Endothelial cell of umbilical vein (primary cell): ENCODE data around the gene PSD2. TPM values are rescaled to one million over a fixed set of nuclear protein-coding genes. Genes with fewer than 3 reads are reported as not detected.

Source experiments
- BruUV-seq: library from RNA; stranded (reverse); fragments of 400-500 nt; replicated peaks from 2 replicates; lab custom pipeline; 2021; lab: Mats Ljungman, UMichigan
- CTCF ChIA-PET: fragments of 300-600, 350-600 bp; sonication (Branson Sonifier 250); formaldehyde crosslinking; loops from one replicate; lab custom pipeline; 2021; ENCODE audit warnings: antibody characterized with exemption, inconsistent platforms; lab: Charles Lee
- POLR2A ChIA-PET: fragments of 300-600, 350-600 bp; sonication (Branson Sonifier 250); formaldehyde crosslinking; loops from one replicate; lab custom pipeline; 2021; ENCODE audit warnings: antibody characterized with exemption, inconsistent platforms; lab: Charles Lee
- DNase-seq: peaks from one replicate; pipeline ENCODE4 v3.0.0-alpha.2; 2011; ENCODE audit warnings: low read depth, low spot score
- FAIRE-seq: peaks from 2 replicates; lab custom pipeline; 2011; peaks lifted over from hg19 to GRCh38; lab: Jason Lieb, UNC
- H2AFZ ChIP-seq: 2 replicates; pipeline ENCODE4 v1.6.0; 2012; ENCODE audit warnings: low read depth, low read length, control low read depth, inconsistent platforms
- H3K27ac ChIP-seq: 2 replicates; pipeline ENCODE4 v1.5.1; 2011; ENCODE audit warnings: low read depth, mild to moderate bottlenecking, control low read depth, low read length, moderate library complexity; ENCODE audit not compliant: insufficient read depth
- H3K27me3 ChIP-seq, 2 experiments: 2 replicates each; pipeline versions ENCODE4 v1.6.0 to v1.6.1; 2011; ENCODE audit warnings: low read length in 2 of 2, mixed read lengths in 1 of 2; ENCODE audit not compliant: control insufficient read depth in 2 of 2, insufficient read depth in 2 of 2
- H3K36me3 ChIP-seq, 2 experiments: 2 replicates in 1 of 2; 3 replicates in 1 of 2; pipeline ENCODE4 v1.5.1; 2011; ENCODE audit warnings: low read length in 2 of 2, mild to moderate bottlenecking in 1 of 2, moderate library complexity in 1 of 2; ENCODE audit not compliant: control insufficient read depth in 2 of 2, insufficient read depth in 2 of 2; ENCODE audit errors: extremely low read depth in 1 of 2
- H3K4me1 ChIP-seq: 3 replicates; pipeline ENCODE4 v1.5.1; 2011; ENCODE audit warnings: mild to moderate bottlenecking, low read length; ENCODE audit not compliant: control insufficient read depth, insufficient read depth; ENCODE audit errors: extremely low read depth
- H3K4me2 ChIP-seq: 2 replicates; pipeline ENCODE4 v1.6.1; 2011; ENCODE audit warnings: low read length, control low read depth, mixed read lengths; ENCODE audit not compliant: insufficient read depth
- H3K4me3 ChIP-seq, 3 experiments: fragments of 200-600 bp in 1 of 3; sonication (generic), shearing (Covaris generic) in 1 of 3; replicated peaks in 1 of 3; 2 replicates each; pipeline ENCODE4 v1.5.1; 2011 to 2016; ENCODE audit warnings: control low read depth in 3 of 3, low read length in 3 of 3, mild to moderate bottlenecking in 2 of 3, inconsistent platforms in 1 of 3, low read depth in 1 of 3, moderate library complexity in 1 of 3; ENCODE audit not compliant: insufficient read depth in 1 of 3
- H3K79me2 ChIP-seq: 2 replicates; pipeline ENCODE4 v1.6.0; 2012; ENCODE audit warnings: low read length, inconsistent platforms; ENCODE audit not compliant: control insufficient read depth, insufficient read depth
- H3K9ac ChIP-seq: replicated peaks from 2 replicates; pipeline ENCODE3; 2011; ENCODE audit warnings: low read length, control low read depth; ENCODE audit not compliant: insufficient read depth; ENCODE audit errors: extremely low read depth
- H3K9me1 ChIP-seq: replicated peaks from 3 replicates; pipeline ENCODE4 v1.6.0; 2011; ENCODE audit warnings: mild to moderate bottlenecking, low read length; ENCODE audit not compliant: control insufficient read depth, insufficient read depth; ENCODE audit errors: extremely low read depth
- H3K9me3 ChIP-seq: replicated peaks from 2 replicates; pipeline ENCODE4 v1.5.1; 2012; ENCODE audit warnings: low read length, inconsistent platforms; ENCODE audit not compliant: control insufficient read depth, insufficient read depth
- H4K20me1 ChIP-seq: replicated peaks from 2 replicates; pipeline ENCODE3; 2011; ENCODE audit warnings: mild to moderate bottlenecking, low read length; ENCODE audit not compliant: control insufficient read depth, insufficient read depth; ENCODE audit errors: extremely low read depth
- CTCF ChIP-seq, 2 donors: IDR thresholded peaks; 1 replicate in 1 of 2; 2 replicates in 1 of 2; pipeline ENCODE4 v1.5.1; 2011; ENCODE audit warnings: low read length in 2 of 2, mild to moderate bottlenecking in 2 of 2, moderate library complexity in 2 of 2, control low read depth in 1 of 2, inconsistent platforms in 1 of 2, low read depth in 1 of 2; ENCODE audit not compliant: insufficient read depth in 1 of 2; ENCODE audit errors: extremely low read depth in 1 of 2
- EZH2 ChIP-seq: IDR thresholded peaks from 2 replicates; pipeline ENCODE4 v1.6.1; 2012; ENCODE audit warnings: borderline replicate concordance, low read depth, mild to moderate bottlenecking, moderate library complexity, low read length, inconsistent platforms; ENCODE audit not compliant: severe bottlenecking
- FOS ChIP-seq: IDR thresholded peaks from 2 replicates; pipeline ENCODE4 v1.6.1; 2011; ENCODE audit warnings: mild to moderate bottlenecking, low read length, moderate library complexity, borderline replicate concordance; ENCODE audit not compliant: insufficient read depth
- GATA2 ChIP-seq: IDR thresholded peaks from 2 replicates; pipeline ENCODE4 v1.7.0; 2011; ENCODE audit warnings: low read depth, mild to moderate bottlenecking, moderate library complexity, mixed read lengths, low read length; ENCODE audit not compliant: insufficient read length, insufficient read depth
- JUN ChIP-seq: IDR thresholded peaks from 2 replicates; pipeline ENCODE4 v1.6.1; 2011; ENCODE audit warnings: borderline replicate concordance, low read depth; ENCODE audit not compliant: insufficient read length, insufficient read depth
- MAX ChIP-seq: IDR thresholded peaks from 2 replicates; pipeline ENCODE4 v1.6.1; 2011; ENCODE audit not compliant: insufficient read depth, insufficient read length
- MYC ChIP-seq: IDR thresholded peaks from one replicate; pipeline ENCODE4 v1.6.1; 2011; ENCODE audit warnings: mild to moderate bottlenecking, low read depth, low read length
- POLR2A ChIP-seq: IDR thresholded peaks from 2 replicates; pipeline ENCODE4 v1.6.1; 2012; ENCODE audit warnings: low read depth, mild to moderate bottlenecking, control low read depth, low read length
- POLR2AphosphoS5 ChIP-seq: IDR thresholded peaks from 2 replicates; pipeline ENCODE4 v1.6.1; 2012; ENCODE audit warnings: low read depth, mild to moderate bottlenecking, control low read depth, low read length, moderate library complexity; ENCODE audit not compliant: insufficient read depth
- dilution Hi-C: fragments of 300-500 bp; cut with MboI; formaldehyde crosslinking; loops from one replicate; pipeline ENCODE4 v1.15.0; 2019; ENCODE audit warnings: low sequenced_read_pairs; ENCODE audit not compliant: extremely low pct_ligation_motif_present
- intact Hi-C: fragments of 100-400 bp; cut with micrococcal nuclease; formaldehyde crosslinking; loops from one replicate; pipeline ENCODE4 v1.10.0; 2022
- polyA plus RNA-seq, 4 experiments: library from polyadenylated mRNA; depleted of rRNA in 3 of 4; stranded (reverse) in 3 of 4; unstranded in 1 of 4; fragments of >200 nt; gene quantifications; 2 replicates each; pipeline versions ENCODE4 v1.2.1 to v1.2.3, GENCODE V29; 2011 to 2012; ENCODE audit warnings: missing spikeins in 1 of 4
- total RNA-seq: library from RNA; stranded (reverse); gene quantifications from 2 replicates; pipeline ENCODE4 v1.2.3, GENCODE V29; 2021

The PSD2 gene
- total and polyA plus RNA-seq, 2 donors (not counting 3 experiments of a cell fraction or from before 2014, with no cell fraction given) = not detected

- no peak overlapping the region for H3K9ac ChIP-seq
- H3K9me1 ChIP-seq = no peaks in the 10 kb centered on the region
- H4K20me1 ChIP-seq = no peaks in the 10 kb centered on the region
- no peaks in the 10 kb centered on the region for H3K79me2 ChIP-seq
- no TSS peak for BruUV-seq
- H3K36me3 ChIP-seq = no peaks in the 10 kb centered on the region
- H3K27ac ChIP-seq = no peak overlapping the region
- FAIRE-seq = no peak
- H3K4me3 ChIP-seq = no peak overlapping the region
- peaks cover 6 to 14% of the 10 kb centered on the region in 2 experiments for H3K27me3 ChIP-seq
- POLR2A ChIA-PET = no interaction called here
- TF ChIP-seq POLR2A (no peak), EZH2 (no peak), GATA2 (no peak), JUN (no peak), MYC (no peak), CTCF (IDR thresholded peaks at IDR 0.05; ENCODE audit: extremely low read depth in 1 of 2, insufficient read depth in 1 of 2, low read depth in 1 of 2, low read length in 2 of 2) (no peak), FOS (no peak), POLR2AphosphoS5 (no peak), MAX (no peak)
- intact Hi-C loops = loop anchor here (5.0 kb wide), 1 partner anchor 294 kb away; no protein-coding TSS in a partner anchor
- dilution Hi-C loops = no loop called here
- no peaks in the 10 kb centered on the region for H3K9me3 ChIP-seq
- CTCF ChIA-PET = interaction anchor here (0.8 to 6.4 kb wide), 11 partner anchors 10 to 290 kb away, joined by 3 to 95 read pairs (median 6); no protein-coding TSS in a partner anchor
- no peak for DNase-seq
- no peak overlapping the region for H3K4me2 ChIP-seq
- H3K4me1 ChIP-seq = no peaks in the 10 kb centered on the region
- H2AFZ ChIP-seq = no peak overlapping the region
Measured at GRCh38 chr5:139862803-139863202, 67.2 kb downstream of the PSD2 start.
